H1 (cell line): Measurements from ENCODE around the gene SYMPK. TPM values are rescaled to one million over a fixed set of nuclear protein-coding genes. Genes with fewer than 3 reads are reported as not detected.

Source experiments
- CTCF ChIA-PET: fragments of 300-600 bp; sonication (Branson Sonifier 250); formaldehyde crosslinking; loops from one replicate; lab custom pipeline; 2021; ENCODE audit not compliant: partially characterized antibody; lab: Charles Lee
- POLR2A ChIA-PET: fragments of 300-600 bp; sonication (Branson Sonifier 250); formaldehyde crosslinking; loops from one replicate; lab custom pipeline; 2021; ENCODE audit warnings: inconsistent platforms; ENCODE audit not compliant: partially characterized antibody; lab: Charles Lee
- DNase-seq, 2 experiments: peaks; one replicate each; pipeline versions ENCODE4 v3.0.0 to v3.0.0-alpha.2; 2010 to 2022; ENCODE audit warnings: low spot score in 2 of 2, low read depth in 1 of 2, mixed read lengths in 1 of 2
- FAIRE-seq: peaks from 2 replicates; lab custom pipeline; 2011; peaks lifted over from hg19 to GRCh38; lab: Jason Lieb, UNC
- H2AFZ ChIP-seq: 2 replicates; pipeline ENCODE4 v1.8.1; 2012; ENCODE audit warnings: low read length, inconsistent platforms
- H2AK5ac ChIP-seq: 2 replicates; pipeline ENCODE4 v1.6.1; 2013; ENCODE audit warnings: low read depth, low read length
- H2BK120ac ChIP-seq: replicated peaks from 2 replicates; pipeline ENCODE3; 2013; ENCODE audit warnings: low read depth, low read length, inconsistent platforms
- H2BK12ac ChIP-seq: 2 replicates; pipeline ENCODE4 v1.6.1; 2013; ENCODE audit warnings: low read depth, low read length
- H2BK15ac ChIP-seq: 2 replicates; pipeline ENCODE4 v1.6.1; 2013; ENCODE audit warnings: low read length
- H2BK20ac ChIP-seq: 2 replicates; pipeline ENCODE4 v1.6.1; 2013; ENCODE audit warnings: low read length
- H2BK5ac ChIP-seq: 2 replicates; pipeline ENCODE4 v1.6.1; 2013; ENCODE audit warnings: low read depth, low read length
- H3K14ac ChIP-seq: 2 replicates; pipeline ENCODE4 v1.6.1; 2013; ENCODE audit warnings: inconsistent platforms; ENCODE audit not compliant: insufficient read length
- H3K18ac ChIP-seq: 2 replicates; pipeline ENCODE4 v1.6.1; 2013; ENCODE audit warnings: low read length; ENCODE audit errors: extremely low read depth
- H3K23ac ChIP-seq: 2 replicates; pipeline ENCODE4 v1.6.1; 2013; ENCODE audit warnings: inconsistent platforms; ENCODE audit not compliant: insufficient read length
- H3K23me2 ChIP-seq: 2 replicates; pipeline ENCODE4 v1.6.1; 2013; ENCODE audit warnings: low read depth, low read length
- H3K27ac ChIP-seq: 2 replicates; pipeline ENCODE4 v1.6.1; 2011; ENCODE audit warnings: low read depth, low read length, inconsistent platforms
- H3K27me3 ChIP-seq, 4 experiments: replicated peaks in 1 of 4; 1 replicate in 1 of 4; 2 replicates in 3 of 4; pipeline versions ENCODE4 v1.6.1 to v1.8.1; 2011 to 2013; ENCODE audit warnings: low read length in 3 of 4, mild to moderate bottlenecking in 3 of 4, inconsistent platforms in 2 of 4, mixed read lengths in 2 of 4, moderate library complexity in 1 of 4; ENCODE audit not compliant: control insufficient read depth in 3 of 4, insufficient read depth in 3 of 4; ENCODE audit errors: extremely low read depth in 1 of 4
- H3K36me3 ChIP-seq, 4 experiments: 2 replicates each; pipeline versions ENCODE4 v1.6.1 to v1.8.1; 2011 to 2013; ENCODE audit warnings: mild to moderate bottlenecking in 4 of 4, low read length in 3 of 4, moderate library complexity in 2 of 4, control low read depth in 1 of 4, inconsistent platforms in 1 of 4; ENCODE audit not compliant: insufficient read depth in 4 of 4, control insufficient read depth in 2 of 4
- H3K4ac ChIP-seq: replicated peaks from 2 replicates; pipeline ENCODE3; 2013; ENCODE audit warnings: low read length, low read depth, mixed read lengths, inconsistent platforms; ENCODE audit not compliant: insufficient read length
- H3K4me1 ChIP-seq, 4 experiments: replicated peaks in 1 of 4; 1 replicate in 1 of 4; 2 replicates in 3 of 4; pipeline versions ENCODE4 v1.6.1 to v1.8.1; 2011 to 2013; ENCODE audit warnings: low read length in 3 of 4, inconsistent platforms in 2 of 4, mixed read lengths in 1 of 4; ENCODE audit not compliant: insufficient read depth in 4 of 4, control insufficient read depth in 3 of 4
- H3K4me2 ChIP-seq, 2 experiments: 2 replicates each; pipeline versions ENCODE4 v1.6.1 to v1.8.1; 2011 to 2013; ENCODE audit warnings: low read depth in 2 of 2, low read length in 2 of 2, control low read depth in 1 of 2, inconsistent platforms in 1 of 2, mild to moderate bottlenecking in 1 of 2; ENCODE audit not compliant: insufficient read depth in 1 of 2
- H3K4me3 ChIP-seq, 4 experiments: fragments of 200-600, 300-600 bp in 1 of 4; sonication (generic), shearing (Covaris generic), sonication (Bioruptor Twin) in 1 of 4; 2 replicates each; pipeline versions ENCODE4 v1.5.1 to v1.8.1; 2011 to 2016; ENCODE audit warnings: low read length in 4 of 4, low read depth in 3 of 4, control low read depth in 2 of 4, inconsistent platforms in 2 of 4, mild to moderate bottlenecking in 2 of 4, mixed read lengths in 1 of 4, moderate library complexity in 1 of 4; ENCODE audit not compliant: insufficient read depth in 2 of 4; ENCODE audit errors: extremely low read depth in 1 of 4
- H3K56ac ChIP-seq: replicated peaks from 2 replicates; pipeline ENCODE3; 2013; ENCODE audit warnings: low read depth, mild to moderate bottlenecking, mixed read lengths, low read length, inconsistent platforms; ENCODE audit not compliant: insufficient read length
- H3K79me1 ChIP-seq: 2 replicates; pipeline ENCODE4 v1.6.1; 2013; ENCODE audit warnings: low read depth, low read length, control low read depth
- H3K79me2 ChIP-seq, 2 experiments: 2 replicates each; pipeline versions ENCODE4 v1.6.1 to v1.8.1; 2012 to 2013; ENCODE audit warnings: low read length in 2 of 2, mild to moderate bottlenecking in 2 of 2, inconsistent platforms in 1 of 2; ENCODE audit not compliant: insufficient read depth in 2 of 2, control insufficient read depth in 1 of 2
- H3K9ac ChIP-seq, 4 experiments: replicated peaks in 1 of 4; 1 replicate in 1 of 4; 2 replicates in 3 of 4; pipeline versions ENCODE4 v1.6.1 to v1.8.1; 2011 to 2013; ENCODE audit warnings: low read depth in 3 of 4, low read length in 3 of 4, control low read depth in 2 of 4, mild to moderate bottlenecking in 2 of 4, moderate library complexity in 2 of 4, inconsistent platforms in 1 of 4; ENCODE audit errors: extremely low read depth in 1 of 4
- H3K9me3 ChIP-seq, 2 experiments: 2 replicates each; pipeline versions ENCODE4 v1.6.1 to v1.8.1; 2012 to 2013; ENCODE audit warnings: mild to moderate bottlenecking in 2 of 2, moderate library complexity in 2 of 2, control low read depth in 1 of 2, inconsistent platforms in 1 of 2, low read depth in 1 of 2, low read length in 1 of 2, mixed read lengths in 1 of 2; ENCODE audit not compliant: insufficient read depth in 2 of 2
- H4K20me1 ChIP-seq, 2 experiments: replicated peaks in 1 of 2; 2 replicates each; pipeline versions ENCODE3 to v1.8.1; 2011 to 2013; ENCODE audit warnings: inconsistent platforms in 2 of 2, low read length in 2 of 2, mild to moderate bottlenecking in 1 of 2; ENCODE audit not compliant: insufficient read depth in 2 of 2, control insufficient read depth in 1 of 2
- H4K5ac ChIP-seq: 2 replicates; pipeline ENCODE4 v1.6.1; 2013; ENCODE audit warnings: low read length, low read depth, mixed read lengths, inconsistent platforms; ENCODE audit not compliant: insufficient read length
- H4K8ac ChIP-seq: 2 replicates; pipeline ENCODE4 v1.8.0; 2013; ENCODE audit warnings: mild to moderate bottlenecking, moderate library complexity, low read length, inconsistent platforms; ENCODE audit not compliant: insufficient read depth; ENCODE audit errors: extremely low read depth
- H4K91ac ChIP-seq: replicated peaks from 2 replicates; pipeline ENCODE3; 2013; ENCODE audit warnings: low read length, mixed read lengths, inconsistent platforms; ENCODE audit not compliant: insufficient read length
- ASH2L ChIP-seq: fragments of 200-600, 300-600 bp; sonication (generic); IDR thresholded peaks from one replicate; pipeline ENCODE4 v1.7.1; 2017; ENCODE audit warnings: low read length
- EGR1 ChIP-seq: IDR thresholded peaks from 2 replicates; pipeline ENCODE4 v1.6.1; 2011; ENCODE audit warnings: low read depth, low read length, borderline replicate concordance
- PHF8 ChIP-seq: fragments of 200-600 bp; sonication (generic); conservative IDR thresholded peaks from 2 replicates; pipeline ENCODE4 v1.7.1; 2012; ENCODE audit warnings: low read depth, mild to moderate bottlenecking, inconsistent platforms, low read length, moderate library complexity
- TAF1 ChIP-seq: IDR thresholded peaks from 2 replicates; pipeline ENCODE4 v1.6.1; 2011; ENCODE audit warnings: mild to moderate bottlenecking, low read depth, low read length
- WGBS, 2 experiments: shearing (Covaris generic) in 1 of 2; methylation state at CpG; one replicate each; pipeline versions ENCODE4 v1.1.6 to v1.1.7; 2013 to 2015; ENCODE audit warnings: low lambda C conversion rate in 2 of 2, mixed read lengths in 2 of 2, inconsistent platforms in 1 of 2, low coverage in 1 of 2, missing lambda C conversion rate in 1 of 2; ENCODE audit not compliant: insufficient replicate concordance in 2 of 2, insufficient coverage in 1 of 2, insufficient read length in 1 of 2; ENCODE audit errors: extremely low coverage in 1 of 2, missing lambda C conversion rate in 1 of 2; 5-methylcytosine and 5-hydroxymethylcytosine counted together
- polyA plus RNA-seq, 7 experiments: library from polyadenylated mRNA; depleted of rRNA in 3 of 7; stranded (reverse) in 5 of 7; unstranded in 2 of 7; fragments of >200 nt in 5 of 7; fragments of 200-250 nt in 2 of 7; gene quantifications; 1 replicate in 5 of 7; 2 replicates in 1 of 7; 4 replicates in 1 of 7; pipeline versions ENCODE4 v1.2.1 to v1.2.3, GENCODE V29; 2011 to 2013; ENCODE audit warnings: missing spikeins in 2 of 7, mixed read lengths in 2 of 7
- total RNA-seq: library from RNA; stranded (reverse); fragmentation: NEBNext Ultra II Directional; extraction: Animal tissue kit (Norgen Biotek cat#: 25700); gene quantifications from 2 replicates; pipeline ENCODE4 v1.2.1, GENCODE V29; 2021

The SYMPK gene
- total and polyA plus RNA-seq, 2 of the 8 experiments (the other 6 are each of a cell fraction or from before 2014, with no cell fraction given): 93.6 to 99.5 TPM

- Histone ChIP-seq H3K4me3 (no peak overlapping the region), H2BK120ac (no peak overlapping the region), H3K4ac (no peak overlapping the region), H2AFZ (no peak overlapping the region), H3K4me1 (no peaks in the 10 kb centered on the region), H3K23ac (no peak overlapping the region), H3K79me2 (no peaks in the 10 kb centered on the region), H4K91ac (no peak overlapping the region), H4K5ac (no peak overlapping the region), H3K4me2 (no peak overlapping the region), H2BK5ac (no peak overlapping the region), H2BK20ac (no peak overlapping the region), H3K36me3 (peaks cover 31 to 78% (median 62%) of the 10 kb centered on the region in 4 experiments), H3K56ac (no peak overlapping the region), H4K8ac (no peak overlapping the region), H3K79me1 (no peaks in the 10 kb centered on the region), H3K23me2 (no peaks in the 10 kb centered on the region), H3K18ac (no peak overlapping the region), H2AK5ac (no peak overlapping the region), H3K27ac (no peak overlapping the region), H4K20me1 (no peaks in the 10 kb centered on the region), H3K9me3 (peaks cover 0 to 4% of the 10 kb centered on the region in 2 experiments; a peak in 1 of 4 replicates), H2BK15ac (no peak overlapping the region), H3K9ac (no peak overlapping the region), H3K27me3 (no peaks in the 10 kb centered on the region), H3K14ac (no peak overlapping the region), H2BK12ac (no peak overlapping the region)
- ChIA-PET CTCF (interaction anchor here (1.2 to 1.7 kb wide), 2 partner anchors 8 to 10 kb away, joined by 4 to 5 read pairs; no protein-coding TSS in a partner anchor), POLR2A (interaction anchor here (0.7 to 3.6 kb wide), 5 partner anchors 10 to 49 kb away, joined by 3 to 12 read pairs (median 3); no protein-coding TSS in a partner anchor)
- DNase-seq: no peak
- TF ChIP-seq TAF1 (no peak), ASH2L (no peak), PHF8 (no peak), EGR1 (no peak)
- 97% methylated on average over 14 of the region's 14 CpGs; no CpG with 5 or more reads in 1 of the 2 experiments for WGBS, 2 experiments
- no peak for FAIRE-seq
These were observed 20.7 kb downstream of the SYMPK start for GRCh38 chr19:45842198-45842597.
